ENCODE measurements around the gene ATP6V1G2.

ATP6V1G2 gene

DNA sequence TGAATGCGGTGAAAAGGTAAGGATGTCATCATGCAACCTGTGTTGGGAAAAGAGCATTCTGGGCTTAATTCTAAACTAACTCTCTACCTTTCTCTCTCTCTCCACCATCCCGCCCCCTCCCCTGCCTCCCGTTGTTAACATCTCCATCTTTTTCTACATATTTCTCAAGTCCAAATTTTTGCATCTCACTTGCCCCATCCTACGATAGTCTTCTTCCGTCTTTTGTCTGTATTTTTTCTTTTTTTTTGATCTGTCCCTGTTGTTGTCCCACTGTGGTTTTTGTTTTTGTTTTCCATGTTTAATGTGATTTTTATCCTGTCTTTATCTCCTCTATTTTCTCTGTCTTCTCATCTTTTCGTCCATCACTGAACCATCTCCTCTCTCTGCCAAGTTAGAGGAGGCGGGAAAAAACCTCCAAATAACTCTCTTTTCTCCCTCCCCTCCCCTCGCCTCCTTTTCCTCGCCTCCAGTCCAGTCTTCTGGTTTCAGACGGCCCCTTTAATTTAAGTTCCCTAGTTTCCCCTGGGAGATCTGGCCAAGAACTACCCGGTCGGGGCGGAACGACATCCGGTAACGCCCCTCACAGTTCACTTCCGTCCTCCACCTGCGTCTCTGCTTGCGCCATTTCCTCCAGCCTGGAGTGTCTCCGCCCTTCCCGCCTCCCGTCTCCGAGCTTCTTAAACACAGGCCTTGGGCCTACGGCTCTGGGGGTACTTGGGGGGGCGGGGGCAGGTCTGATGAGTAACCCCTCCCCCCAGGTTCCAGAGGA, 734 bp upstream of the ATP6V1G2 start, which contains the start of gene NFKBIL1:
NFKBIL1 (plus strand) TSS at position 651 of the 769 bp plus-strand sequence; CDS start at position 738, 87 bp downstream.
- DNase-seq = peak; percentile 96

GRCh38 chr6:31545291-31545690, 1.1 kb downstream of the ATP6V1G2 start:
- DNase-seq = no peak

- no peak for DNase-seq
Measured at GRCh38 chr6:31544676-31545075, 1.7 kb downstream of the ATP6V1G2 start.

GRCh38 chr6:31543639-31544038, 2.8 kb downstream of the ATP6V1G2 start:
- DNase-seq = no peak

DNA sequence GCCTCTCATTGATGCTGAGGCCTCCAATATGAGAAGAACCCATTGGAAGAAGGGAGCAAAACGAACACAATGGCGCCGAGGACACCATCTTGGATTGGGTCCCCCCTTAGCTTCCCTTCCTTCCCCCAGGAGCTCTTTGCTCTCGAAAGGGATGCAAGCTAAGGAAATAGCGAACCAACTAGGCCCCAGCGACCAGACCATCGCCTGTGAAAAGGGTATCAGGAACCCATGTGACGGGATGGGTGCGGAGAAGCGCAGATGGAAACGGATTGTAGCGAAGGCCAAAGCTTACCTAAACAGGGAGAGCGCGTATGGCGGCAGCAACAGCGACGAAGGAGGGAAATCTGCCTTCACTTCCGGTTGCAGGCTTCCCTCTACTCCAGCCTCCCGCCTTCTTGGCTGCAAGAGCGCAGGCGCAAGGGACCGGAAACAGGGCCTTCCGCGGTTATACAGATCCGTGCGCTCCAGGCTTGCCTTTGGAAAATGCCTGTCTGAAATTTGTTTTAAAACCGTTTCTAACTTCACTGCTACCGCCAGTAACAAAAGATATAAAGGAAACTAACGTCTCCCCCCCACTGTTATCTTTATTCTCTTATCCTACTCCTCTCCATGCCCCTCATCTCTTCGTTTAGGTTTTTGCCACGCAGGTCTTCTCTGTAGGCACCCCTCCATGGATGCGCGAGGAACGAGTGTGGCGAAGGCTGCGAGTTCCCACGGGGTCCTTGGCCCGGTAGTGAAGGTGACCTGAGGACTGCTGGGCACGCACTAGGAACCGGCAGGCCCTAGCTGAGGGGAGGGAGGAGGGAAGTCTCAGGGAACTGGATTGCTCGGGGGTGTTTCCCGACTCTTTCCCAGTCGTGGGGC, 4.5 kb downstream of the ATP6V1G2 start, which contains the start of gene DDX39B:
DDX39B (minus strand) TSS at position 346 of the 864 bp plus-strand sequence. CDS start 1,471 bp downstream, outside the sequence.
- DNase-seq = peak; percentile 95

- no peak for DNase-seq
Measured at GRCh38 chr6:31541059-31541657, 5.2 kb downstream of the ATP6V1G2 start.

- no peak for DNase-seq
Measured at GRCh38 chr6:31540640-31541039, 5.8 kb downstream of the ATP6V1G2 start.

DNA sequence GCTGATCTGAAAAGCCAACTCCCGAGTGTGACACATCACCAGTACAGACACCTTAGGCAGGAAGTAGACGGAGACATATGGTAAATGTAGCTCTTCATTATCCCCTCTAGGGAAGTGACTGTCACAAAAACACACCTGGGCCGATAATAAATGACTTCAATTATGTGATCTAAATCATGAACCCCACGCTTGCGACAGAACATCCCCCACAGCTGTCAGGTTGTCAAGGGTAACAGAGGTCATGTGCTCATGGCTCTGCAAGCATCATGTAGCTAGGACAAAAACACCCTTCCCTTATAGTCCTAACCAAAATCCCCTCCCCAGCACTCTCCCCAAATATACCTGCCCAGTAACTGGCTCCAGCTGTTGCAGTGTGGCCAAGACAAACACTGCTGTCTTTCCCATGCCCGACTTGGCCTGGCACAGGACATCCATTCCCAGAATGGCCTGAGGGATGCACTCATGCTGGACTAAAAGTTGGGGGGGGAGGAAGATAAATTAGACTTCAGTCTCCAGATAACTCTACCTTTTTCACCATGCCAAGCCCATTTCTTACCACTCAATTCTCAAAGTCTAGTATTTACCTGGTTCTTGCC, 7.5 kb downstream of the ATP6V1G2 start:
- no peak for DNase-seq

- DNase-seq = no peak
Measured at GRCh38 chr6:31535538-31536324, 10.7 kb downstream of the ATP6V1G2 start.

DNA sequence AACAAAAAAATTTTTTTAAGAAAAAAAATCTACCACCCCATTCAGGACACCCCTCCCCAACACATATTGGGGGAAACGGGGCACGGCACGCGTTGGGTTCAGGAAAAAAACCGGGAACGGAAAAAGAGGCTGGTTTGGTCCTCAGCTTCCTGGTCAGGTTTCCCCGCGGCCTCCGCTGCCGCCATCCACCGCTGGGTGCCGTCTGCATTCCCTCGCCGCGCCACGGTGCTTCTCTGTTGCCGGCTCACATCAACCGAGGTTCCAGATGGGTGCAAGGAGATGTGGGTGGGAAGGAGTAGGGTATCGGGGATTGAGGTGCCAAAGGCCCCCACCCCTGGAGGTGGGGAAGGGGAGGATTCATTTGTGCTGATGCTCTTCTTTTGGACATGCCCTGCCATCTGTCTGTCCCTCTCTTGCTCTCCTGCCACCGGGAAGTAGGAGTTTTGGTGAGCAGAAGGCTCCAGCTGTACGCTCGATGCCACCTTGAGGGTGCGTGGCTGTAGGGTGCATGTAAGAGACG, 11.8 kb downstream of the ATP6V1G2 start:
- no peak for DNase-seq

DNA sequence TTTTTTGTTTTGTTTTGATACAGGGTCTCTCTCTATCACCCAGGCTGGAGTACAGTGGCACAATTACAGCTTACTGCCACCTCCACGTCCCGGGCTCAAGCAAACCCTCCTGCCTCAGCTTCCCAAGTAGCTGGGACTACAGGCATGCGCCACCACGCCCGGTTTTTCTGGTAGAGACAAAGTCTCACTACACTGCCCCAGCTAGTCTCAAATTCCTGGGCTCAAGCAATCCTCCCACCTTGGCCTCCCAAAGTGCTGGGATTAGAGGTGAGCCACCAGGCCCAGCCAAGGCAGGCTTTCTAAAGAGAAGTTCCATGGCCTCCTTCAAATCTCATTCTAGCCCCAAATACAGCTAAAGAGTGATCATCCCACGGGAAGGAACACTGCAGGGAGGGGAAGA, 12.4 kb downstream of the ATP6V1G2 start:
- DNase-seq = no peak

DNA sequence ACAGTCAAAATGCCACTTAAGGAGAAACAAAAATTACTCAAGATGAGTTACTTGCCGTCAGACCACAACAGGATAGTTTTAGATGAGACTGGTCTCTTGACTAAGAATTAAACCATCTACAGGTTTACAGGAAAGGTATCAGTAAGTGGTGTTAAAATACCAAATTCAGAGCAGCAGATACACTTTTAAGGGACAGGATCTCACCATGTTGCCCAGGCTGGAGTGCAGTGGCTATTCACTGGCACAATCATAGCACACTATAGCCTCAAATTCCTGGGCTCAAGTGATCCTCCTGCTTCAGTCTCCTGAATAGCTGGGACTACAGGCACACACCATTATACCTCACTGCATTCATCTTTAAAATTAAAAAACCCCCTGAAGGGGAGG, 13.0 kb downstream of the ATP6V1G2 start:
- DNase-seq = no peak

DNA sequence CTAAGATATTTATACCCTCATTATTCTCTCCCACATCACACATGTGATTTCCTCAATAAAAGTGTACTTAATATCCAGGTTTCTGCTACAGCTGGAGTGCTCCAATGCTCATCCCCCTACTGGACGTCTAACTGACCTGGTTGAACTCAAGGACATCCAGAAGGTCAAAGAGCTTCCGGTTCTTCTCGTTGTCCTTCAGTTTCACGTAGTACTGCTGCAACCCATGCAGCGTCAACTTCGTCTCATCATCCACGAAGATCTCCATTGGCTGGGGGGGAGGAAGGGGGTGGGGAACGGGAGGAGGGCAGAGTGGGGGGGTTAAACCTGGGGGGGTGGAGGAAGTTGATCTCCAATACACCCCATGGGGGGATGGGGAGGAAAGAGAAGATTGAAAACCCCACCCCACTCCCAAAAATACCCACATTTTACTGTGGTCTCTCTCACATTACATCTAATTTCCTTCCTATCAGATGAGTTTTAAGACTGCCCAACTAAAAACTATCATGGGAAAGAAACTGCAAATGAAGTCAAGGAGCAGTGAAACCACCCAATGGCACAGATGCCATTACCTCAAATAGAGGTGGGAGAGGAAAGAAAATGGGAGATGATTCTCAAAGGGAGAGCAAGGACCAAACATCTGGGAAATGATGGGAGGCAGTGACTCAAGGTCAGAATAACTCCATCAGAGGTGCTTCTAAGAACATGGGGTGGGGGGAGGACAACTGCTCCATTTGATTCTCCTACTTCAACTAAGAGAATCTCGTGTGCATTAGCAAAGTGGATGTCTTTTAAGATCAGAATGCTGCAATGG, 13.6 kb downstream of the ATP6V1G2 start:
- no peak for DNase-seq

DNA sequence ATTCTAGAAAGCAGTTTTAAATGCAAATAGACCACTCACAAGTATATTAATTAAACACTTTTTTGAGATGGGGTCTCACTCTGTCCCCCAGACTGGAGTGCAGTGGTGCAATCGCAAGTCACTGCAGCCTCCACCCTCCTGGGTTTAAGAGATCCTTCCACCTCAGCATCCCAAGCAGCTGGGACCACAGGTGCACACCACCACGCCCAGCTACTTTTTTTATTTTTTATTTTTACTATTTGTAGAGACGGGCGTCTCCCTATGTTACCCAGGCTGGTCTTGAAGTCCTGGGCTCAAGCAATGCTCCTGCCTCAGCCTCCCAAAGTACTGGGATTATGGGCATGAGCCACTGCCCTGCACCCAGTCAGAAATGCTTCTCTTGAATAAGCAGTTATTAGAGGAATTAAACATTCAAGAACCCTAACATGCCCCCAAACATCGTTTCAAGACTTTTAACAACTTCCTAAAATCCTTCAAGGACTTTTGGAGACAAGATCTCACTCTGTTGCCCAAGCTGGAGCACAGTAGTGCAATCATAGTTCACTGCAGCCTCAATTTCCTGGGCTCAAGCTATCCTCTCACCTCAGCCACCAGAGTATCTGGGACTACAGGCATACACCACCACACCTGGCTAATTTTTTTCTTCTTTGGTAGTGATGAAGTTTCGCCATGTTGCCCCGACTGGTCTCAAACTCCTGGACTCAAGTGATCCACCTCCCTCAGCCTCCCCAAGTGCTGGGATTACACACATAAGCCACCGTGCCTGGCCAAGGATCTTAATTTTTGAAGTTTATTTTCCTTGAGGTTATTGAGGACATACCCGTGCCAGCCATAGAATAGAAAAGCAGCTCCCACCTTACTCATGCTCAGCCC, 14.4 kb downstream of the ATP6V1G2 start:
- no peak for DNase-seq

- DNase-seq = no peak
Measured at GRCh38 chr6:31531162-31531561, 15.2 kb downstream of the ATP6V1G2 start.

GRCh38 chr6:31530659-31531058, 15.7 kb downstream of the ATP6V1G2 start:
- no peak for DNase-seq

- DNase-seq = no peak
Measured at GRCh38 chr6:31529329-31530150, 16.9 kb downstream of the ATP6V1G2 start.

GRCh38 chr6:31528821-31529328, 17.5 kb downstream of the ATP6V1G2 start, which contains the start of gene MCCD1:
MCCD1 (plus strand) TSS chr6:31528962; CDS start chr6:31529015, 53 bp downstream.
- no peak for DNase-seq

GRCh38 chr6:31528307-31528777, 18.1 kb downstream of the ATP6V1G2 start:
- no peak for DNase-seq
